ENCODE results near the gene CCDC9. TPM values are rescaled to one million over a fixed set of nuclear protein-coding genes. Genes with fewer than 3 reads are reported as not detected.
A peak's percentile ranks its signal among the peaks of the same experiment; 100 is the strongest.

The CCDC9 gene
- total and polyA plus RNA-seq, 2 of the 13 experiments (the other 11 are each of a cell fraction or from before 2014, with no cell fraction given), result 2.9 to 6.3 TPM

DNA sequence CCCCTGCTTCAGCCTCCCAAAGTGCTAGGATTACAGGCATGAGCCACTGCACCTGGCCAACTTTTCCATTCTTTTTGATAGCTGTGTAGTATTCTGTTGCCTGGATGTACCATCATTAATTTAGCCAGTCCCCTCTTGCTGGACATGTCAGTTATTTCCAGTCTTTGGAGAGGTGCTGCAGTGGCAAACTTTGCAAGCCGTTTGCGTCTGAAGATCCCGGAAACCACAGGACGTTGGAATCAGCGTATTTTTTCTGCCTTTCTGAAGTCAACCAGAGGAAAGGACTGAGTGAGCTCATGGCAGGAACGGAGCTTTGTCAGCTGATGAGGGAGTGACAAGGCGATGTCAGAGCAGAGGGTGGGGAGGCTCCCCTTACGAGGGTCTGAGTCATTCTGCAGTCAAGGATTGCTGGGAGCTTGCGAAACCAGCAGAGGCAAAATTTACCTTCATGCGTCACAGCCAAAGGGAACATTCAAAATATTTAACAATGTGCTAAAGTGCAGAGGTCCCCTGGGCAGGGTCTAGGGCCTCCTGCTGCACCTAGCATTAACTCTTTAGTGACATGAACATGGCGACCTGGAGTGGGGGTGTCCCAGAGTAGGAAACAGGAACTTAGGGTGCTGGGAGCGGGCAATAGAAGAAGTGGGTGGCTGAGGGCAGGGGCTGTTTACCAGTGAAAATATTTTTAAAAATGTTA lies 58.9 kb downstream of the CCDC9 start (continued):
- TF ChIP-seq, protein P1, sequence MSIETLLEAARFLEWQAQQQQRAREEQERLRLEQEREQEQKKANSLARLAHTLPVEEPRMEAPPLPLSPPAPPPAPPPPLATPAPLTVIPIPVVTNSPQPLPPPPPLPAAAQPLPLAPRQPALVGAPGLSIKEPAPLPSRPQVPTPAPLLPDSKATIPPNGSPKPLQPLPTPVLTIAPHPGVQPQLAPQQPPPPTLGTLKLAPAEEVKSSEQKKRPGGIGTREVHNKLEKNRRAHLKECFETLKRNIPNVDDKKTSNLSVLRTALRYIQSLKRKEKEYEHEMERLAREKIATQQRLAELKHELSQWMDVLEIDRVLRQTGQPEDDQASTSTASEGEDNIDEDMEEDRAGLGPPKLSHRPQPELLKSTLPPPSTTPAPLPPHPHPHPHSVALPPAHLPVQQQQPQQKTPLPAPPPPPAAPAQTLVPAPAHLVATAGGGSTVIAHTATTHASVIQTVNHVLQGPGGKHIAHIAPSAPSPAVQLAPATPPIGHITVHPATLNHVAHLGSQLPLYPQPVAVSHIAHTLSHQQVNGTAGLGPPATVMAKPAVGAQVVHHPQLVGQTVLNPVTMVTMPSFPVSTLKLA (IDR thresholded peaks at IDR 0.05), result 0 out of 2 replicates have a peak, but pooled peaks have one; percentile 3
- TF ChIP-seq, protein P2, sequence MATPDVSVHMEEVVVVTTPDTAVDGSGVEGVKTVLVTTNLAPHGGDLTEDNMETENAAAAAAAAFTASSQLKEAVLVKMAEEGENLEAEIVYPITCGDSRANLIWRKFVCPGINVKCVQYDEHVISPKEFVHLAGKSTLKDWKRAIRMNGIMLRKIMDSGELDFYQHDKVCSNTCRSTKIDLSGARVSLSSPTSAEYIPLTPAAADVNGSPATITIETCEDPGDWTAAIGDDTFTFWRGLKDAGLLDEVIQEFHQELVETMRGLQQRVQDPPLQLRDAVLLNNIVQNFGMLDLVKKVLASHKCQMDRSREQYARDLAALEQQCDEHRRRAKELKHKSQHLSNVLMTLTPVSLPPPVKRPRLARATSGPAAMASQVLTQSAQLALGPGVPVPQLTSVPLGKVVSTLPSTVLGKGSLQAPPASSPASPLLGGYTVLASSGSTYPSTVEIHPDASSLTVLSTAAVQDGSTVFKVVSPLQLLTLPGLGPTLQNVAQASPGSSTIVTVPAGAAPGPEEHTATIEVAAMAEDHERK (CRISPR knock-in tag; IDR thresholded peaks at IDR 0.05; ENCODE audit: low read depth), result no peak
- TF ChIP-seq, protein P3, sequence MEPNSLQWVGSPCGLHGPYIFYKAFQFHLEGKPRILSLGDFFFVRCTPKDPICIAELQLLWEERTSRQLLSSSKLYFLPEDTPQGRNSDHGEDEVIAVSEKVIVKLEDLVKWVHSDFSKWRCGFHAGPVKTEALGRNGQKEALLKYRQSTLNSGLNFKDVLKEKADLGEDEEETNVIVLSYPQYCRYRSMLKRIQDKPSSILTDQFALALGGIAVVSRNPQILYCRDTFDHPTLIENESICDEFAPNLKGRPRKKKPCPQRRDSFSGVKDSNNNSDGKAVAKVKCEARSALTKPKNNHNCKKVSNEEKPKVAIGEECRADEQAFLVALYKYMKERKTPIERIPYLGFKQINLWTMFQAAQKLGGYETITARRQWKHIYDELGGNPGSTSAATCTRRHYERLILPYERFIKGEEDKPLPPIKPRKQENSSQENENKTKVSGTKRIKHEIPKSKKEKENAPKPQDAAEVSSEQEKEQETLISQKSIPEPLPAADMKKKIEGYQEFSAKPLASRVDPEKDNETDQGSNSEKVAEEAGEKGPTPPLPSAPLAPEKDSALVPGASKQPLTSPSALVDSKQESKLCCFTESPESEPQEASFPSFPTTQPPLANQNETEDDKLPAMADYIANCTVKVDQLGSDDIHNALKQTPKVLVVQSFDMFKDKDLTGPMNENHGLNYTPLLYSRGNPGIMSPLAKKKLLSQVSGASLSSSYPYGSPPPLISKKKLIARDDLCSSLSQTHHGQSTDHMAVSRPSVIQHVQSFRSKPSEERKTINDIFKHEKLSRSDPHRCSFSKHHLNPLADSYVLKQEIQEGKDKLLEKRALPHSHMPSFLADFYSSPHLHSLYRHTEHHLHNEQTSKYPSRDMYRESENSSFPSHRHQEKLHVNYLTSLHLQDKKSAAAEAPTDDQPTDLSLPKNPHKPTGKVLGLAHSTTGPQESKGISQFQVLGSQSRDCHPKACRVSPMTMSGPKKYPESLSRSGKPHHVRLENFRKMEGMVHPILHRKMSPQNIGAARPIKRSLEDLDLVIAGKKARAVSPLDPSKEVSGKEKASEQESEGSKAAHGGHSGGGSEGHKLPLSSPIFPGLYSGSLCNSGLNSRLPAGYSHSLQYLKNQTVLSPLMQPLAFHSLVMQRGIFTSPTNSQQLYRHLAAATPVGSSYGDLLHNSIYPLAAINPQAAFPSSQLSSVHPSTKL (CRISPR knock-in tag; IDR thresholded peaks at IDR 0.05), result peak; percentile 98
- peak; percentile 79; the same call in 1 of the 2 replicates for TF ChIP-seq PRDM10 (CRISPR knock-in tag; IDR thresholded peaks at IDR 0.05; ENCODE audit: low read depth)
- TF ChIP-seq SRY (CRISPR knock-in tag; IDR thresholded peaks at IDR 0.05), result no peak
- no peak for TF ChIP-seq TOE1 (CRISPR knock-in tag; IDR thresholded peaks at IDR 0.05)
- TF ChIP-seq DPF2 (CRISPR knock-in tag; IDR thresholded peaks at IDR 0.05; ENCODE audit: borderline replicate concordance, low read depth), result peak; percentile 85; the same call in 1 of the 2 replicates
- TF ChIP-seq ZNF737 (CRISPR knock-in tag; IDR thresholded peaks at IDR 0.05; ENCODE audit: borderline replicate concordance), result no peak
- no peak for TF ChIP-seq TCF7 (IDR thresholded peaks at IDR 0.05; ENCODE audit: low read depth)
- TF ChIP-seq YY1 (IDR thresholded peaks at IDR 0.05; ENCODE audit: insufficient read depth, insufficient replicate concordance, low read depth, low read length), result peak; percentile 76
- no peak for TF ChIP-seq PRDM4 (CRISPR knock-in tag; IDR thresholded peaks at IDR 0.05; ENCODE audit: borderline replicate concordance)
- TF ChIP-seq MAFF (IDR thresholded peaks at IDR 0.05; ENCODE audit: low read depth, low read length), result peak; percentile 62
- TF ChIP-seq, protein P4, sequence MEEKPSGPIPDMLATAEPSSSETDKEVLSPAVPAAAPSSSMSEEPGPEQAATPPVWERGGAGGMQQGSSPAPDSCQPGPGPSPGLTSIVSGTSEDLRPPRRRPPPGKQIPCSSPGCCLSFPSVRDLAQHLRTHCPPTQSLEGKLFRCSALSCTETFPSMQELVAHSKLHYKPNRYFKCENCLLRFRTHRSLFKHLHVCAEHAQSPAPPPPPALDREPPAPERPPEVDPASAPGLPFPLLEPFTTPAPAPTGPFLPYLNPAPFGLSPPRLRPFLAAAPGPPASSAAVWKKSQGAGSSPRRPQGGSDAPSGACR (CRISPR knock-in tag; IDR thresholded peaks at IDR 0.05), result no peak
